IPS DF 19.7 (cell line): Measurements from ENCODE around the gene GABRG3.

Experiments
- DNase-seq: peaks from one replicate; pipeline ENCODE4 v3.0.0-alpha.2; 2013; ENCODE audit warnings: low read depth, low spot score

GABRG3 gene

DNA sequence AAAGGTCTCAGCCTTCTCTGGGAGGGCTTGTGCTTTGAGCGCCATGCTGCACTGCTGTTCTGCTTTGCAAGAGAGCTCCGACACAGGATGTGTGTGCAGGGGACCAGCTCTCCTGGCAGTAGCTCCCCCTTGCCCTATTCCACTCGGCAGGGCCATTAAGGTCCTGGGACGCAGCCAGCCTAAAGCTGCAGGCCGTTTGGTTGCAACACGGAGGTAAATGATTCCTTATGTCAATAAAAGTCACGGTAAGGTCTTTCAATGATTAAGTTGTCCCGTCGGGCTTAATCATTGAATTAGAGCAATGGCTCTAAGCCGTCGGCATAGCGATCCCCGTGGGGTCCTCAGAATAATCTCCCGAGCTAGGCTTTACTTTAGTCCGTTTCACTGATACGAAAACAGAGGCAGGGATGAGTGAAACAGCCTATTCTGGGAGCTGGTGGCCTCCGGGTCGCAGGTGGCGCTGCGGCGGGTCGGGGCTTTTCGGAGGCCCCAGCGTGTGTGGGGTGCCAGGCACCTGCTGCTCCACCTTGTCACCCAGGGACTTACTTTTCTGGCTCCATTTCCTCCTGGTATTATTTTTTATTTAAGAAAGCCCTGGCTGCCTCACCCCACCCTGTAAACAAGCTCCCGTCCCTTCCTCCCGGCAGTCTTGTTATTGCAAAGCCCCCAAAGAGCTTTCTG, 603.0 kb downstream of the GABRG3 start:
- no peak for DNase-seq

DNA sequence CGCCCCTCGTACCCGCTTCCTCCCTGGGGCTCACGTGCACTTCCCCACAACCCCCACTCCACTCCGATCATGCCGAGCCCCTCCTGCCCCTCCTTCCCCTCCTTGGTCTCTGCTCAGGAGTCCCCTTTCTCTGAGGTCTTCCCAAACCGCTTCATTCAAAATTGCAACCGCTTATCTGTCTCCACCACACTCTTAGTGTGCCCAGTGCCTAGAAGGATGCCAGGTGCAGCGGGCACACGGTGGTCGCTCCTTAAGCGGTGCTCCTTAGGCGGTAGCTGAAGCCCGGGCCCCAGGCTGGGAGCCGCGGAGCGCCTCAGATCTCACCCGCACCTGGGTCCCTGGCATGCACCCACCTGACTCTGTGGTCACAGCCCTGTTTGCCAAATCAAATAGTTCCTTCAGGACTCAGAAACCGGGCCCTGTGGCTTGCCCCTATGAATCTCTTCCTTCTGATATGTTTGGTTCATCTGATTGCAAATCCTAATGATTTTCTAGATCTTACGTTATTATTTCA, 603.6 kb downstream of the GABRG3 start:
- DNase-seq: no peak

DNA sequence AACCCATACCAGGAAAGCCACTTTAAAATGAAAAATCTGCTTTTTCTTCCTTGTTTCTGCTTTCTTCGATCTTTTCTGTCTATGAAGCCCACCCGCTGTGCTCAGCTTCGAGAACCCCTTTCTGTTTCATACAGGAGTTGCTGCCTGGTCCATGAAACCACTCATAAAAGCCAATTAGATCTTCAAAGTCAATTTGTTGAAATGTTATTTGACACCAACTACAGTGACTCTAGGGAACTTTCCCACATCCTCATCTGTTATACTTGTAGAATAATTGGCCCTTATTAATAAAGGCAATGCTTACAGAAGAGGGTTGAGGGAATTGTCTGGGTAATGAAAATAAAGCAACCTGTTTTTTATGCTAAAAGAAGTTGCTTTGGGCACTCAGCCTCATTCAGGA, 604.5 kb downstream of the GABRG3 start:
- no peak for DNase-seq

DNA sequence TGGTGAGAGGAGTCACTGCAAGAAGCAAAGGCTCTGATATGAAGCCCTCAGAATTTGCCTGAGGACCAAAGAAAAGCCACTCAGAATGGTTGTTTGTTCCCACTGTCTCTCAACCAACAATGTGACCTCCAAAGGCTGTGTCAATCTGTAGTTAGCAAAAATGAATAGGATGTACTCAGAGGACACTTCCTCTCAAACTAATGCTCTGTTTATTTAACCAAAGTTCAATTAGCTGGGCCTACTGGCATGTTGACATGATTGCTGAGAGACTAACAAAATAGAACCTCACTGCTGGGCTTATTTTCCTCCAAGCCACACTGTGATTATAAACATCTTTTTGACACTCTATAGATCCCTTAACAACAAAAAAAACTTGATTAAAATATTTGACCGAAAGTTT, 605.6 kb downstream of the GABRG3 start:
- no peak for DNase-seq

DNA sequence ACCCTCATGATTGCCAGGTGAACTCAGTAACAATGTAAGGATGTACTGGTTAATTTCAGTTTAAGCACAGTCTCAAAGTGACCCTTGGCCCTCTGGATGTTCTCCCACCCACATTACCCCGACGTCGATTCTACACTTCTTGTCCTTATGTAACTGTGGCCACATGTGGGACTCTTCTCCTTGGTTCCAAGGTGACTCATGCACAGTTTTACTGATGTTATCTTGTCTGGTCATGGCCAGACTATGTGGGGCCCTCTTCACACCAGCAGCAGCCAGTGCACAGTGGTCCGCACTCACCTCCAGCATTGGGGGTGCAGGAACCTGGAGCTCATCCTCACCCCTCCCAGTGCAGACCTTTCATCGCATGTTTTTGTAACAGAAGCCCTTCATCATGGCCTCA, 608.8 kb downstream of the GABRG3 start:
- DNase-seq: no peak

DNA sequence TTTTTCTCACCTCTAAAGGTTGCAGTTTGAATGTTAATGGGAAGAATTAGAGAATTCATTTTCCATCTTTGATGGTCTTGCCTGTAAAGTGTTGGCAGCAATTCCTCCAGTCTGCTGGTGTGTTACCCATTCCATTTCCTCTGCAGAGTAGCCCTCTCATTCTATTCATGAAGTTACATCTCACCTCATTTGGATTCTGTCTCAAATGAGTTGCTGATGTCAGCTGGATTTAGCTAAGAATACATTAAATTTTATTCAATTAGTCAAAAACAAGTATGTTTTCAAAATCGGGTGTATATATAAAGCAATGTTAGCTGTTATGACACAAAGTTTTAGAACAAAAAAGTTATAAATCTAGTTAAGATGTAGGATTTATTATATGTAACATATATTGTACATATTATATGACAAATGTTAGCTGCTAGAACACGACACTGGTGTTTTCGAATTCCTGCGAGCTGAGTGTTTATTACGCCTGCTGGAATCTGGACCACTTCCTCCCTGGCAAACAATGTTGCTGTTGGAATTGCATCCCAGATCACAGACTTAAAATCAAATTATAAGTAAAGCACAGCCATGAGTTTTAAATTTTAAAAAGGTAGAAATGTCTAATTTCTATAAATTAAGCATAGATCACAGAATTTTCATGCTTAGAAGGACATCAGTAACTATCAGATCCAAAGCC, 611.9 kb downstream of the GABRG3 start:
- DNase-seq: no peak

DNA sequence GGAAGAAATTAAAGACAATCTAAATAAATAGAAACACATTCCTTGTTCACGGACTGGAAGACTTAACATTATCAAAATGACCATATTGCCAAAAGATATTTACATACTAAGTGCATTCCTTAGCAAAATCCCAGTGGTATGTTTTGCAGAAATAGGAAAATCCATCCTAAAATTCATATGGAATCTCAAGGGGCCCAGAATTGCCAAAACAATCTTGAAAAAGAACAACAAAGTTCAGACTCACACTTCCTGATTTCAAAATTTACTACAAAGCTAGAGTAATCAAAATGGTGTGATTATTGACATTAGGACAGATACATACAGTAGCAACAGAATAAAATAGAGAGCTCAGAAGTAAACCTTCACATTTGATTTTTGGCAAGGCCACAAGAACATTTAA, 612.7 kb downstream of the GABRG3 start:
- no peak for DNase-seq

DNA sequence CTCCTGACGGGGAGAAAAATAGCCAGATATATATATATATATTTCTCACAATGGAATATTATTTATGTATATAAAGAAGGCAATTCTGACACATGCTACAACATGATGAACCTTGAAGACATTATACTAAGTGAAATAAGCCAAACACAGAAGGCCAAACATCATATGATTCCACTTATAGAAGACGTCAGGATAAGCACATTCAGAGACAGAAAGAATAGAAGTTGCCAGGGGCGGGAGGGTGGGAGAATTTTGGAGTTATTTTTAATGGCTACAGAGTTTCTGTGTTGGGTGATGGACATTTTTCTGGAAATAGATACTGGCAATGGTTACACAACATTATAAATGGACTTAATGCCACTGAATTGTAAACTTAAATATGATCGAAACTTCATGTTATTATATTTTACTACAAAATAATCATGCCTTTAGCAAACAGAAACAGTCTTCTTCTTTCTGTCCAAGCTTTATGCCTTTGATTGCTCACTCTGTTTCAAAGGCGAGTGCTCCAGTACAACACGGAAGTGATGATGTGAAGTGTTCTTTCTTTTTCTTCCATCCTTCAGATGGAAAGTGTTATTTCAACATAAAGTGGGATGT, 614.2 kb downstream of the GABRG3 start:
- DNase-seq: no peak

DNA sequence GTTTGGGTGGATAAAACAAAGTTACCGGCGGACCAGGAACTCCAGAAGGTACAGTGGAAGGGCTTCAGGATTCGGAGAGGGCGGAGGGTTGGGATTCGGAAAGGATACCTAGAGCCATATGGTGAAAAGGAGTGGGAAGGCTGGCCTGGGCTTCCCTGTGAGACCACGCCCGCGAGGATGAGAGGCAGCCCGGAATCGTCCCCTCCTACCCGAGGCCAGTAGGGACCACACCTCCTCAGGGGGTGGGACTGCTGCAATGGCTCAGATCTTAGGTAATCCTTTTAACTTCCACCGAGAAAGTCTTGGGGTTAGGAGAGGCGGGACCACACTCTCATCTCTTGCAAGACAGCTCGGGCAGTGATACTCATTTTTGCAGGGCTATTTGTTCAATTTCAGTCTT, 616.8 kb downstream of the GABRG3 start:
- peak; percentile 54 for DNase-seq

DNA sequence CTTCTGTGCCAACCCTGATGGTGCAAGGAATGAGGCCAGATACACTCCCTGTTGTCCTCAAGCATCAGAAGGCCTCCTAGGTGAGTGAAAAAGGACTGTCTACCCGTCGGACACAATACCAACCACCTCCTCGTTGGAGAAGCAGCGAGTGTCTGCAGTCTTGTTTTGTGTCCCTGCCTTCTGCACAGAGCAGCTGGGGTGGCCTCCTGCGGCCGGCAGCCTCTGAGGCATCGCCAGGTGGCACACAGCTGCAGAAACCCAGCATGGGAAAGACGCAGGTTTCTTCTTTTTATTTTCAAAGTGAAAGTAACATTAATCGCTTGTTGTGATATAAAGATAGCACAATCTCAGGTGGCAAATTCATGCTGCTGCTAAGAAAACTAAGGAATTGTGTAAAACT, 618.3 kb downstream of the GABRG3 start:
- DNase-seq: no peak

DNA sequence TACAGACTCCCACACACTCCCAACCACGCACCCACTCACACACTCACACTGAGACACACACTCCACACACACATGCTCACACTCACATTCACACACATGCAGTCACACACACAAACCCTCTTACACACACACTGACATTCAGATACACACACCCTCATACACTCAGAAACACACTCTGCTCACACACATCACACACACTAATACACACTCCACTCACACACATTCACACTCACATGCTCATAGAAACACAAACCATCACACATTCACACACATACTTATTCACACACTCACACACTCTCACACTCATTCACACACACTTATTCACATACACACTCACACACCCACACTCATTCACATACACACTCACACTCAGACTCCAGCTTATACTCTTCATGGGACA, 618.8 kb downstream of the GABRG3 start:
- no peak for DNase-seq
